IMR-90 (cell line): ENCODE measurements around the gene SPESP1. TPM values are rescaled to one million over a fixed set of nuclear protein-coding genes. Genes with fewer than 3 reads are reported as not detected.

Experiments
- ATAC-seq: fragments of 200-7000 bp; cut with Tn5 transposase; 2 replicates; pipeline ENCODE4 v1.9.1; 2020; ENCODE audit warnings: low read depth, mild to moderate bottlenecking, moderate library complexity
- BruUV-seq: library from RNA; stranded (reverse); fragments of 400-500 nt; replicated peaks from 2 replicates; lab custom pipeline; 2021; lab: Mats Ljungman, UMichigan
- CTCF ChIA-PET: fragments of 300-600 bp; formaldehyde crosslinking; extraction: SDS; loops from one replicate; lab custom pipeline; 2021; ENCODE audit warnings: antibody characterized with exemption; lab: Yijun Ruan, JAX
- POLR2A ChIA-PET: fragments of 300-600 bp; sonication (Branson Sonifier 250); formaldehyde crosslinking; loops from one replicate; lab custom pipeline; 2022; ENCODE audit warnings: antibody characterized with exemption; ENCODE audit not compliant: unreplicated experiment; lab: Charles Lee
- DNase-seq: peaks from one replicate; pipeline ENCODE4 v3.0.0; 2013
- H2AFZ ChIP-seq: replicated peaks from 2 replicates; pipeline ENCODE3; 2013; ENCODE audit warnings: low read length, mild to moderate bottlenecking; ENCODE audit not compliant: poor library complexity
- H2AK5ac ChIP-seq: 2 replicates; pipeline ENCODE4 v1.6.1; 2013; ENCODE audit warnings: low read depth, low read length, inconsistent platforms
- H2AK9ac ChIP-seq: replicated peaks from 2 replicates; pipeline ENCODE3; 2013; ENCODE audit warnings: mild to moderate bottlenecking, low read depth, low read length, moderate library complexity; ENCODE audit not compliant: poor library complexity
- H2BK120ac ChIP-seq: 2 replicates; pipeline ENCODE4 v1.6.1; 2013; ENCODE audit warnings: low read depth, low read length, inconsistent platforms
- H2BK15ac ChIP-seq: 3 replicates; pipeline ENCODE4 v1.6.1; 2013; ENCODE audit warnings: low read depth, low read length, inconsistent platforms
- H2BK20ac ChIP-seq: 2 replicates; pipeline ENCODE4 v1.6.1; 2013; ENCODE audit warnings: low read depth, mild to moderate bottlenecking, inconsistent platforms, low read length, moderate library complexity
- H2BK5ac ChIP-seq: 2 replicates; pipeline ENCODE4 v1.6.1; 2013; ENCODE audit warnings: mild to moderate bottlenecking, low read depth, low read length, inconsistent platforms; ENCODE audit not compliant: poor library complexity, severe bottlenecking
- H3K14ac ChIP-seq: replicated peaks from 2 replicates; pipeline ENCODE4 v1.6.1; 2013; ENCODE audit warnings: low read depth, low read length, inconsistent platforms
- H3K18ac ChIP-seq: 2 replicates; pipeline ENCODE4 v1.6.1; 2013; ENCODE audit warnings: low read depth, low read length, control low read depth
- H3K23ac ChIP-seq: 2 replicates; pipeline ENCODE4 v1.6.1; 2013; ENCODE audit warnings: low read depth, low read length, inconsistent platforms
- H3K27ac ChIP-seq: 2 replicates; pipeline ENCODE4 v1.5.1; 2013; ENCODE audit warnings: mild to moderate bottlenecking, control low read depth, low read length; ENCODE audit not compliant: insufficient read depth
- H3K27me3 ChIP-seq: 2 replicates; pipeline ENCODE4 v1.6.1; 2013; ENCODE audit warnings: low read length; ENCODE audit not compliant: control insufficient read depth, insufficient read depth
- H3K36me3 ChIP-seq: 2 replicates; pipeline ENCODE4 v1.6.1; 2013; ENCODE audit warnings: low read length, mixed read lengths; ENCODE audit not compliant: control insufficient read depth, insufficient read depth
- H3K4ac ChIP-seq: 2 replicates; pipeline ENCODE4 v1.6.1; 2013; ENCODE audit warnings: low read depth, low read length, inconsistent platforms
- H3K4me1 ChIP-seq: 2 replicates; pipeline ENCODE4 v1.6.1; 2013; ENCODE audit warnings: low read length, mixed read lengths; ENCODE audit not compliant: control insufficient read depth, insufficient read depth
- H3K4me2 ChIP-seq: 2 replicates; pipeline ENCODE4 v1.6.1; 2013; ENCODE audit warnings: low read depth, mild to moderate bottlenecking, control low read depth, low read length, moderate library complexity
- H3K4me3 ChIP-seq: 2 replicates; pipeline ENCODE4 v1.5.1; 2013; ENCODE audit warnings: low read depth, mild to moderate bottlenecking, control low read depth, low read length, moderate library complexity; ENCODE audit not compliant: insufficient read depth
- H3K56ac ChIP-seq: 2 replicates; pipeline ENCODE4 v1.6.1; 2013; ENCODE audit warnings: low read length, inconsistent platforms; ENCODE audit not compliant: insufficient read depth; ENCODE audit errors: extremely low read depth
- H3K79me1 ChIP-seq, 2 experiments: 2 replicates each; pipeline ENCODE4 v1.6.1; 2013; ENCODE audit warnings: low read length in 2 of 2, inconsistent platforms in 1 of 2, low read depth in 1 of 2
- H3K9ac ChIP-seq: 2 replicates; pipeline ENCODE4 v1.6.1; 2013; ENCODE audit warnings: low read depth, low read length, control low read depth
- H3K9me1 ChIP-seq: 2 replicates; pipeline ENCODE4 v1.6.1; 2013; ENCODE audit warnings: low read length, inconsistent platforms; ENCODE audit not compliant: insufficient read depth
- H3K9me3 ChIP-seq: 2 replicates; pipeline ENCODE4 v1.6.1; 2013; ENCODE audit warnings: low read length; ENCODE audit not compliant: control insufficient read depth, insufficient read depth
- H4K20me1 ChIP-seq: 2 replicates; pipeline ENCODE4 v1.6.1; 2013; ENCODE audit warnings: low read length, inconsistent platforms; ENCODE audit not compliant: insufficient read depth
- H4K5ac ChIP-seq: 2 replicates; pipeline ENCODE4 v1.6.1; 2013; ENCODE audit warnings: mild to moderate bottlenecking, low read depth, low read length, control low read depth
- H4K8ac ChIP-seq, 2 experiments: 2 replicates each; pipeline ENCODE4 v1.6.1; 2013; ENCODE audit warnings: low read depth in 2 of 2, low read length in 2 of 2, control low read depth in 1 of 2, inconsistent platforms in 1 of 2
- H4K91ac ChIP-seq: 2 replicates; pipeline ENCODE4 v1.6.1; 2013; ENCODE audit warnings: low read depth, low read length, inconsistent platforms; ENCODE audit not compliant: insufficient read depth
- BHLHE40 ChIP-seq: fragments of 150-350 bp; IDR thresholded peaks from 2 replicates; pipeline ENCODE4 v1.6.1; 2016; ENCODE audit warnings: mild to moderate bottlenecking, low read depth, low read length
- CHD1 ChIP-seq: IDR thresholded peaks from 2 replicates; pipeline ENCODE4 v1.6.1; 2012; ENCODE audit warnings: low read depth, low read length, improper control_type of control experiment
- FOS ChIP-seq: fragments of 150-350 bp; IDR thresholded peaks from 2 replicates; pipeline ENCODE4 v1.6.1; 2016; ENCODE audit warnings: low read depth, low read length
- MAZ ChIP-seq: IDR thresholded peaks from 2 replicates; pipeline ENCODE4 v1.6.1; 2012; ENCODE audit warnings: low read depth, mild to moderate bottlenecking, low read length, improper control_type of control experiment, moderate library complexity, borderline replicate concordance
- NFE2L2 ChIP-seq: fragments of 150-350 bp; IDR thresholded peaks from 2 replicates; pipeline ENCODE4 v1.6.1; 2016; ENCODE audit warnings: low read depth, mild to moderate bottlenecking, low read length
- RAD21 ChIP-seq: IDR thresholded peaks from 2 replicates; pipeline ENCODE4 v1.6.1; 2012; ENCODE audit warnings: low read length, improper control_type of control experiment
- RFX5 ChIP-seq: IDR thresholded peaks from 2 replicates; pipeline ENCODE4 v1.8.0; 2012; ENCODE audit warnings: low read depth, mild to moderate bottlenecking, low read length, moderate library complexity
- SMC3 ChIP-seq: fragments of 150-350 bp; IDR thresholded peaks from 2 replicates; pipeline ENCODE4 v1.6.1; 2016; ENCODE audit warnings: low read depth, mild to moderate bottlenecking, antibody characterized with exemption, low read length, moderate library complexity
- dilution Hi-C: fragments of 300-500 bp; cut with HindIII; formaldehyde crosslinking; loops from one replicate; pipeline ENCODE4 v1.14.3; 2018; ENCODE audit warnings: low sequenced_read_pairs; ENCODE audit not compliant: unreplicated experiment
- in situ Hi-C: fragments of 300-500 bp; cut with MboI; formaldehyde crosslinking; loops from 3 replicates; pipeline ENCODE4 v1.14.3; 2019; ENCODE audit warnings: low sequenced_read_pairs, inconsistent platforms, mixed read lengths
- intact Hi-C: fragments of 100-400 bp; cut with micrococcal nuclease; formaldehyde crosslinking; loops from 2 replicates; pipeline ENCODE4 v1.10.0; 2022
- polyA plus RNA-seq, 3 experiments: library from polyadenylated mRNA; depleted of rRNA; stranded (reverse); fragments of >200 nt; gene quantifications; 2 replicates each; pipeline ENCODE4 v1.2.3, GENCODE V29; 2012; ENCODE audit warnings: low replicate concordance in 1 of 3
- total RNA-seq: library from RNA; depleted of rRNA; stranded (reverse); fragments of >200 nt; gene quantifications from 2 replicates; pipeline ENCODE4 v1.2.3, GENCODE V29; 2012

SPESP1 gene
- total and polyA plus RNA-seq, 2 of the 4 experiments (the other 2 are of a cell fraction) = 2.9 to 3.0 TPM

- Histone ChIP-seq H4K5ac (no peak overlapping the region), H3K9me1 (no peaks in the 10 kb centered on the region), H2BK120ac (no peak overlapping the region), H2BK5ac (no peak overlapping the region), H2BK20ac (no peak overlapping the region), H3K4me1 (no peaks in the 10 kb centered on the region), H3K14ac (no peak overlapping the region), H3K4me3 (no peak overlapping the region), H4K91ac (no peak overlapping the region), H4K8ac (no peak overlapping the region), H3K27ac (no peak overlapping the region), H3K36me3 (no peaks in the 10 kb centered on the region), H2AK5ac (no peak overlapping the region), H2AFZ (no peak overlapping the region), H3K9me3 (peaks cover 3% of the 10 kb centered on the region; the same call in 1 of the 2 replicates), H3K9ac (no peak overlapping the region), H4K20me1 (no peaks in the 10 kb centered on the region), H3K27me3 (peaks cover 4% of the 10 kb centered on the region), H2BK15ac (no peak overlapping the region), H3K18ac (no peak overlapping the region), H3K56ac (no peak overlapping the region), H3K4ac (no peak overlapping the region), H3K79me1 (no peaks in the 10 kb centered on the region), H2AK9ac (no peak overlapping the region), H3K4me2 (no peak overlapping the region), H3K23ac (no peak overlapping the region)
- BruUV-seq = no TSS peak
- dilution Hi-C loops (no loop called here), in situ Hi-C loops (no loop called here), intact Hi-C loops (no loop called here)
- TF ChIP-seq BHLHE40 (no peak), RAD21 (no peak), FOS (no peak), CHD1 (no peak), RFX5 (no peak), SMC3 (no peak), MAZ (no peak), NFE2L2 (no peak)
- POLR2A ChIA-PET = no interaction called here
- ATAC-seq (no peak), DNase-seq (no peak)
- CTCF ChIA-PET = interaction anchor here (1.0 kb wide), 1 partner anchor 9 kb away, joined by 3 read pairs; no protein-coding TSS in a partner anchor
Observed at GRCh38 chr15:68934341-68934740, 4.0 kb downstream of the SPESP1 start.
